Measurements from ENCODE around the gene MYL12A. TPM values are rescaled to one million over a fixed set of nuclear protein-coding genes. Genes with fewer than 3 reads are reported as not detected.

The MYL12A gene
- total and polyA plus RNA-seq, 4 donors: 158 to 314 (median 179) TPM

GRCh38 chr18:3223356-3223755 lies 24.2 kb upstream of the MYL12A start:
- DNase-seq (ENCODE audit: low spot score): no peak
- WGBS: 79% methylated on average over 1 of the region's 1 CpG
- TF ChIP-seq YY1 (IDR thresholded peaks at IDR 0.05): peak; percentile 16
- TF ChIP-seq EGR1 (IDR thresholded peaks at IDR 0.05; ENCODE audit: low read depth in 2 of 2): no peak
- no peaks in the 10 kb centered on the region for H3K27me3 ChIP-seq (ENCODE audit: control insufficient read depth in 4 of 4, insufficient read depth in 4 of 4, low read length in 3 of 4)
- H3K36me3 ChIP-seq (ENCODE audit: control insufficient read depth in 4 of 4, insufficient read depth in 3 of 4, low read depth in 1 of 4, low read length in 3 of 4): no peaks in the 10 kb centered on the region
- no peak overlapping the region for H3K9ac ChIP-seq (ENCODE audit: low read depth in 1 of 2, low read length in 2 of 2)
- H3K27ac ChIP-seq (ENCODE audit: low read depth in 1 of 2, low read length in 2 of 2): no peak overlapping the region
- no peaks in the 10 kb centered on the region for H3K9me3 ChIP-seq (ENCODE audit: control insufficient read depth in 4 of 4, low read length in 3 of 4)
- H3K4me1 ChIP-seq (ENCODE audit: control insufficient read depth in 4 of 4, insufficient read depth in 4 of 4, low read length in 3 of 4): peaks cover 3 to 7% (median 4%) of the 10 kb centered on the region in 4 donors
- H3K4me3 ChIP-seq (ENCODE audit: low read depth in 1 of 3, low read length in 3 of 3): no peak overlapping the region

GRCh38 chr18:3224223-3224622 lies 23.4 kb upstream of the MYL12A start:
- no peak overlapping the region for H3K27ac ChIP-seq (ENCODE audit: low read depth in 1 of 2, low read length in 2 of 2)
- H3K27me3 ChIP-seq (ENCODE audit: control insufficient read depth in 4 of 4, insufficient read depth in 4 of 4, low read length in 3 of 4): no peaks in the 10 kb centered on the region
- no peaks in the 10 kb centered on the region for H3K36me3 ChIP-seq (ENCODE audit: control insufficient read depth in 4 of 4, insufficient read depth in 3 of 4, low read depth in 1 of 4, low read length in 3 of 4)
- no peak for DNase-seq (ENCODE audit: low spot score)
- 91% methylated on average over 3 of the region's 3 CpGs for WGBS
- TF ChIP-seq YY1 (IDR thresholded peaks at IDR 0.05) (no peak), HNF4A (conservative IDR thresholded peaks at IDR 0.05) (no peak), RXRA (IDR thresholded peaks at IDR 0.05) (no peak), HNF4G (IDR thresholded peaks at IDR 0.05) (no peak), ZBTB33 (IDR thresholded peaks at IDR 0.05) (no peak), NR2F2 (IDR thresholded peaks at IDR 0.05) (no peak), SP1 (IDR thresholded peaks at IDR 0.05) (no peak), CTCF (IDR thresholded peaks at IDR 0.05; ENCODE audit: low read depth, low read length, missing input control) (no peak), EGR1 (IDR thresholded peaks at IDR 0.05; ENCODE audit: low read depth in 2 of 2) (no peak), ATF3 (IDR thresholded peaks at IDR 0.05) (no peak), FOXA2 (IDR thresholded peaks at IDR 0.05) (no peak), RAD21 (IDR thresholded peaks at IDR 0.05) (no peak), TAF1 (conservative IDR thresholded peaks at IDR 0.05) (no peak), JUND (IDR thresholded peaks at IDR 0.05) (no peak), FOXA1 (IDR thresholded peaks at IDR 0.05) (no peak), MAX (IDR thresholded peaks at IDR 0.05) (no peak), GABPA (IDR thresholded peaks at IDR 0.05 in 1 of 2, conservative IDR thresholded peaks at IDR 0.05 in 1 of 2) (no peak)
- TF ChIP-seq, protein P1, sequence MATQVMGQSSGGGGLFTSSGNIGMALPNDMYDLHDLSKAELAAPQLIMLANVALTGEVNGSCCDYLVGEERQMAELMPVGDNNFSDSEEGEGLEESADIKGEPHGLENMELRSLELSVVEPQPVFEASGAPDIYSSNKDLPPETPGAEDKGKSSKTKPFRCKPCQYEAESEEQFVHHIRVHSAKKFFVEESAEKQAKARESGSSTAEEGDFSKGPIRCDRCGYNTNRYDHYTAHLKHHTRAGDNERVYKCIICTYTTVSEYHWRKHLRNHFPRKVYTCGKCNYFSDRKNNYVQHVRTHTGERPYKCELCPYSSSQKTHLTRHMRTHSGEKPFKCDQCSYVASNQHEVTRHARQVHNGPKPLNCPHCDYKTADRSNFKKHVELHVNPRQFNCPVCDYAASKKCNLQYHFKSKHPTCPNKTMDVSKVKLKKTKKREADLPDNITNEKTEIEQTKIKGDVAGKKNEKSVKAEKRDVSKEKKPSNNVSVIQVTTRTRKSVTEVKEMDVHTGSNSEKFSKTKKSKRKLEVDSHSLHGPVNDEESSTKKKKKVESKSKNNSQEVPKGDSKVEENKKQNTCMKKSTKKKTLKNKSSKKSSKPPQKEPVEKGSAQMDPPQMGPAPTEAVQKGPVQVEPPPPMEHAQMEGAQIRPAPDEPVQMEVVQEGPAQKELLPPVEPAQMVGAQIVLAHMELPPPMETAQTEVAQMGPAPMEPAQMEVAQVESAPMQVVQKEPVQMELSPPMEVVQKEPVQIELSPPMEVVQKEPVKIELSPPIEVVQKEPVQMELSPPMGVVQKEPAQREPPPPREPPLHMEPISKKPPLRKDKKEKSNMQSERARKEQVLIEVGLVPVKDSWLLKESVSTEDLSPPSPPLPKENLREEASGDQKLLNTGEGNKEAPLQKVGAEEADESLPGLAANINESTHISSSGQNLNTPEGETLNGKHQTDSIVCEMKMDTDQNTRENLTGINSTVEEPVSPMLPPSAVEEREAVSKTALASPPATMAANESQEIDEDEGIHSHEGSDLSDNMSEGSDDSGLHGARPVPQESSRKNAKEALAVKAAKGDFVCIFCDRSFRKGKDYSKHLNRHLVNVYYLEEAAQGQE (IDR thresholded peaks at IDR 0.05): no peak
- H3K9me3 ChIP-seq (ENCODE audit: control insufficient read depth in 4 of 4, low read length in 3 of 4): no peaks in the 10 kb centered on the region
- peaks cover 2 to 6% (median 4%) of the 10 kb centered on the region in 4 donors for H3K4me1 ChIP-seq (ENCODE audit: control insufficient read depth in 4 of 4, insufficient read depth in 4 of 4, low read length in 3 of 4)
- H3K9ac ChIP-seq (ENCODE audit: low read depth in 1 of 2, low read length in 2 of 2): no peak overlapping the region
- H3K4me3 ChIP-seq (ENCODE audit: low read depth in 1 of 3, low read length in 3 of 3): no peak overlapping the region

Measured in liver (tissue), 9 donors.